HFFc6 (cell line): ENCODE results near the gene MTMR2. TPM values are rescaled to one million over a fixed set of nuclear protein-coding genes. Genes with fewer than 3 reads are reported as not detected.
A peak's percentile ranks its signal among the peaks of the same experiment; 100 is the strongest.
"Not testable (repeated sequence)": the region's sequence is repeated elsewhere in the genome, so short reads cannot be mapped to it uniquely, and the experiment has no call there.

ENCODE experiments used
- DNase-seq: peaks from one replicate; pipeline ENCODE4 v3.0.0-alpha.2; 2018
- H3K27ac Mint-ChIP-seq: 2 replicates; pipeline ENCODE4 v1.8.0; 2020; ENCODE audit warnings: mild to moderate bottlenecking, mixed read lengths
- H3K27me3 Mint-ChIP-seq: 2 replicates; pipeline ENCODE4 v1.8.0; 2021; ENCODE audit warnings: mild to moderate bottlenecking, moderate library complexity, mixed read lengths; ENCODE audit not compliant: insufficient read depth
- H3K36me3 Mint-ChIP-seq: 2 replicates; pipeline ENCODE4 v1.8.0; 2021; ENCODE audit warnings: low read depth, mixed read lengths
- H3K4me1 Mint-ChIP-seq: 2 replicates; pipeline ENCODE4 v1.8.0; 2020; ENCODE audit warnings: low read depth, mixed read lengths
- H3K4me3 Mint-ChIP-seq: 2 replicates; pipeline ENCODE4 v1.8.0; 2020; ENCODE audit warnings: mild to moderate bottlenecking, moderate library complexity, mixed read lengths
- H3K9me3 Mint-ChIP-seq: 2 replicates; pipeline ENCODE4 v1.8.0; 2020; ENCODE audit warnings: mild to moderate bottlenecking, mixed read lengths
- CTCF ChIP-seq: fragments of 200-600 bp; sonication (generic); IDR thresholded peaks from 2 replicates; pipeline ENCODE4 v1.5.0; 2021; ENCODE audit warnings: antibody characterized with exemption, mild to moderate bottlenecking
- total RNA-seq, 6 experiments: library from RNA; stranded (reverse); fragmentation: NEBNext Ultra II Directional; extraction: Animal tissue kit (Norgen Biotek cat#: 25700); gene quantifications; 2 replicates in 1 of 6; 3 replicates in 5 of 6; pipeline ENCODE4 v1.2.3, GENCODE V29; 2021

MTMR2 gene
- total RNA-seq, 6 experiments from 2014 or later, result 40.0 to 52.1 (median 48.4) TPM

DNA sequence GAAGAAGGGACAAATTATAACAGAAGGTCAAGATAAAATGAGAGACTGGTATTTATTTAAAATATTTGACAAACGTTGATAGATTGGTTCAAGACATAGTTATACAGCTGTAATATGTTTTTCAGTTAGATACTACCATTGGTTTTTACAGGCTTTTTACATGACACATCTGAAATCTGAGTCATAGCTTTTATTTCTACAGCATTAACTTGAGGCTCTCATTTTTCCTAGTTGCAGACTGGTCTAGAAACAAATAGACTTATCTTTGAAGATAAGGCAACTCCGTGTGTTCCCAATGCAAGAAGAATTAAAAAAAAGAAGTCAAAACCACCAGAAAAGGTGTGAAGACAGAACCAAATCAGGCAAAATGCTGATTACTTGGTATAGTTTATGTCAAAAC is 102.3 kb downstream of the MTMR2 start:
- Mint-ChIP-seq H3K9me3 (no peaks in the 10 kb centered on the region), H3K4me3 (no peak overlapping the region), H3K27ac (peak overlapping the region; percentile 30), H3K36me3 (peaks cover 47% of the 10 kb centered on the region), H3K4me1 (peaks cover 21% of the 10 kb centered on the region), H3K27me3 (peaks cover 1% of the 10 kb centered on the region)
- no peak for TF ChIP-seq CTCF
- peak; percentile 41 for DNase-seq

GRCh38 chr11:95816037-95816436 is 107.9 kb downstream of the MTMR2 start:
- no peaks in the 10 kb centered on the region; the same call in 1 of the 2 replicates for H3K27me3 Mint-ChIP-seq
- H3K4me1 Mint-ChIP-seq, result peaks cover 10% of the 10 kb centered on the region
- peaks cover 23% of the 10 kb centered on the region for H3K36me3 Mint-ChIP-seq

GRCh38 chr11:95811052-95811451 is 112.9 kb downstream of the MTMR2 start:
- H3K4me1 Mint-ChIP-seq, DNase-seq, H3K27me3 Mint-ChIP-seq, H3K4me3 Mint-ChIP-seq, H3K9me3 Mint-ChIP-seq, H3K27ac Mint-ChIP-seq: not testable (repeated sequence)
- H3K36me3 Mint-ChIP-seq, result peaks cover 42% of the 10 kb centered on the region

More at GRCh38 chr11:95816037-95816436, 107.9 kb downstream of the MTMR2 start:
- H3K9me3 Mint-ChIP-seq, result no peaks in the 10 kb centered on the region
- H3K27ac Mint-ChIP-seq, result no peak overlapping the region
- no peak for DNase-seq
- H3K4me3 Mint-ChIP-seq, result no peak overlapping the region
- TF ChIP-seq CTCF, result no peak

DNA sequence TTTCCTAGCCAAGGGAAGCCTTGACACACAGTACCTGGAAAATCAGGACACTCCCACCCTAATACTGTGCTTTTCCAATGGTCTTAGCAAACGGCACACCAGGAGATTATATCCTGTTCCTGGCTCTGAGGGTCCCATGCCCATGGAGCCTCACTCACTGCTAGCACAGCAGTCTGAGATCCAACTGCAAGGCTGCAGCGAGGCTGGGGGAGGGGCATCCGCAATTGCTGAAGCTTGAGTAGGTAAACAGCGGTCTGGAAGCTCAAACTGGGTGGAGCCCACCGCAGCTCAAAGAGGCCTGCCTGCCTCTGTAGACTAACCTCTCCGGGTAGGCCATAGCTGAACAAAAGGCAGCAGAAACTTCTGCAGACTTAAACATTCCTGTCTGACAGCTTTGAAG is 117.4 kb downstream of the MTMR2 start:
- peaks cover 49% of the 10 kb centered on the region for H3K36me3 Mint-ChIP-seq
- not testable (repeated sequence) for H3K9me3 Mint-ChIP-seq, H3K27ac Mint-ChIP-seq, H3K4me3 Mint-ChIP-seq, DNase-seq, H3K27me3 Mint-ChIP-seq, H3K4me1 Mint-ChIP-seq

DNA sequence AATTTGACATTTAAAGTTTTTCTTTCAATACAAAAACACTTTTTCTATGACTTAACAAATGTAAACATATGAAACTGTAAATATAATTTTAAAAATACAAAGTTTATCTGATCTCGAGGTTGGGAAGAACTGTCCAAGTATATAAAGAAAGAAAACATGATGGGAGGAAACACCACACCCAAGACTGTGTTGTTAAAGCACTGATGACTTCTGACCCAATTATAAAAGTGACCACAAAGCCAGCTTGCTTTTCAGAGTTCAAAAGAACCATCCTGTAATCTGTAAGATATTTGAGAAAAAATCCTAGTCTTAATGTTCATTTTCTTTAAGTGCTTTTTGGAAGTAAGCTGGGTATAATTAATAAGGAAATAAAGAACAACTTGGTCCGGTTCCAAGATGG is 118.0 kb downstream of the MTMR2 start:
- Mint-ChIP-seq H3K4me3 (no peak overlapping the region), H3K27ac (no peak overlapping the region), H3K4me1 (no peaks in the 10 kb centered on the region), H3K36me3 (peaks cover 51% of the 10 kb centered on the region), H3K9me3 (no peaks in the 10 kb centered on the region; the same call in 1 of the 2 replicates), H3K27me3 (no peaks in the 10 kb centered on the region)
- no peak for TF ChIP-seq CTCF
- no peak for DNase-seq

GRCh38 chr11:95803973-95804372 is 119.9 kb downstream of the MTMR2 start:
- no peak for TF ChIP-seq CTCF
- Mint-ChIP-seq H3K4me1 (peaks cover 6% of the 10 kb centered on the region; the same call in 1 of the 2 replicates), H3K36me3 (peaks cover 38% of the 10 kb centered on the region)

GRCh38 chr11:95802806-95803205 is 121.1 kb downstream of the MTMR2 start:
- no peak for DNase-seq
- Mint-ChIP-seq H3K27ac (no peak overlapping the region), H3K36me3 (peaks cover 28% of the 10 kb centered on the region), H3K4me3 (no peak overlapping the region), H3K27me3 (no peaks in the 10 kb centered on the region), H3K4me1 (peaks cover 6% of the 10 kb centered on the region; the same call in 1 of the 2 replicates), H3K9me3 (no peaks in the 10 kb centered on the region)
- TF ChIP-seq CTCF, result no peak

More at GRCh38 chr11:95803973-95804372, 119.9 kb downstream of the MTMR2 start:
- no peak for DNase-seq
- H3K9me3 Mint-ChIP-seq, result no peaks in the 10 kb centered on the region; the same call in 1 of the 2 replicates
- H3K27ac Mint-ChIP-seq, result no peak overlapping the region
- H3K27me3 Mint-ChIP-seq, result no peaks in the 10 kb centered on the region
- H3K4me3 Mint-ChIP-seq, result no peak overlapping the region
